ENCODE data around the gene FBXO41.

FBXO41 gene

GRCh38 chr2:73214120-73215035 is 69.9 kb downstream of the FBXO41 start, which contains the start of gene SMYD5:
Gene SMYD5 (plus strand): TSS chr2:73214245. CDS start chr2:73214267, 22 bp downstream.
- in situ Hi-C loops (cut with MboI; ENCODE audit: low sequenced_read_pairs), result no loop called here

GRCh38 chr2:73212448-73213176 is 71.7 kb downstream of the FBXO41 start:
- in situ Hi-C loops (cut with MboI; ENCODE audit: low sequenced_read_pairs), result no loop called here

GRCh38 chr2:73212098-73212447 is 72.2 kb downstream of the FBXO41 start:
- in situ Hi-C loops (cut with MboI; ENCODE audit: low sequenced_read_pairs), result no loop called here

GRCh38 chr2:73210696-73211095 is 73.6 kb downstream of the FBXO41 start:
- in situ Hi-C loops (cut with MboI; ENCODE audit: low sequenced_read_pairs), result no loop called here

- in situ Hi-C loops (cut with MboI; ENCODE audit: low sequenced_read_pairs), result no loop called here
These were observed 74.3 kb downstream of the FBXO41 start for GRCh38 chr2:73210019-73210418.

- in situ Hi-C loops (cut with MboI; ENCODE audit: low sequenced_read_pairs), result no loop called here
These were observed 76.0 kb downstream of the FBXO41 start for GRCh38 chr2:73208258-73208657.

- in situ Hi-C loops (cut with MboI; ENCODE audit: low sequenced_read_pairs), result no loop called here
These were observed 78.7 kb downstream of the FBXO41 start for GRCh38 chr2:73205611-73206010.
